OCI-LY1 (cell line): ENCODE measurements around the gene TRIM72.

ENCODE experiments used
- CTCF ChIP-seq: fragments of 200-600 bp; sonication (generic), shearing (Covaris generic); IDR thresholded peaks from 2 replicates; pipeline ENCODE4 v1.5.1; 2017; ENCODE audit warnings: mild to moderate bottlenecking, antibody characterized with exemption, low read length, moderate library complexity, mixed read lengths
- EZH2 ChIP-seq: fragments of 200-600 bp; sonication (generic), shearing (Covaris generic); IDR thresholded peaks from 2 replicates; pipeline ENCODE4 v1.8.0; 2017; ENCODE audit warnings: borderline replicate concordance, mixed run types, mild to moderate bottlenecking, antibody characterized with exemption, low read length, moderate library complexity, mixed read lengths

- no peak for TF ChIP-seq CTCF
- TF ChIP-seq EZH2: no peak
These were observed 3.2 kb downstream of the TRIM72 start for GRCh38 chr16:31217136-31217530.
